ENCODE results near the gene DDC.

DDC gene

DNA sequence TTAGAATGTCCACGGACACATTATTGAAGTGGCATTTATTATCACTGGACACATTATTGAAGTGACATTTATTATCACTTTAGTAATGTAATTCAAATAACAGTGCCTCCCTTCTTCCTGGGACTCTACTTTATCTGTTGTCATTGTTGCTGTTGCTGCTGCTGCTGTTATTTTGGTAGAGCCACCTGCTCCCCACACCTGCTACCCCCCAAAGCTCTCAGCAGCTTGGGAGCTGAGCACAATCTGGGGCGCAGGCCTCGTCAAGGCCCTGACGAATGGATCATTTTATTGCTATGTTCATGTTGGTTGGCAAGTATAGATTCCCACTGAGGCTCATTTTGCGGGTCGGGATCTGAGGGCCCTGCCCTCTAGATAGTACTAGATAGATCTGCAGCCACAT lies 139.9 kb downstream of the DDC start:
- no peaks in the 10 kb centered on the region for H3K36me3 ChIP-seq (ENCODE audit: insufficient read depth, low read length)
- no peak overlapping the region for H3K4me3 ChIP-seq (ENCODE audit: low read length)
- H3K9me3 ChIP-seq (ENCODE audit: low read length) = no peaks in the 10 kb centered on the region
- no peak overlapping the region for H2AFZ ChIP-seq (ENCODE audit: low read depth, low read length)
- H3K4me1 ChIP-seq (ENCODE audit: insufficient read depth, low read length) = no peaks in the 10 kb centered on the region
- no peaks in the 10 kb centered on the region for H3K27me3 ChIP-seq (ENCODE audit: insufficient read depth, low read length)

DNA sequence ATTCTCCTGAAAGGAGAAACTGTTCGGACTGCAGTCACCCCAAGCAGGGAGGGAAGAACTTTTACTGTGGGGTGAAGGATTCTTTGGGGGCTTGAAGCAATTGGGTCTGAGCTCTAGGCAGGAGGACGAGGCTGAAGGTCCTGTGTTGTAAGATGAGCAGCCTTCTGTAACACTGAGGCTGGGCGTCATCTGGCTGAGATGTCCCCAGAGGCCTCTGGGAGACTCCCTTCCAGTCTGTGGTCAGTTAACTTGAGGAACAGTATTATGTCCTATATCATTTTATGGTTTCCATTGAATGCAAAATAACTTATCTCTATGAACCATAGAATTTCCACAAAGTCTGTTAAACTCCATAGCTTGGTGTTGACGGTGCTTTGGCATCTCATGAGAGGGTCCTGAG lies 141.3 kb downstream of the DDC start:
- Histone ChIP-seq H3K9me3 (ENCODE audit: low read length) (no peaks in the 10 kb centered on the region), H3K27me3 (ENCODE audit: insufficient read depth, low read length) (no peaks in the 10 kb centered on the region), H3K36me3 (ENCODE audit: insufficient read depth, low read length) (no peaks in the 10 kb centered on the region), H3K4me3 (ENCODE audit: low read length) (no peak overlapping the region), H2AFZ (ENCODE audit: low read depth, low read length) (no peak overlapping the region), H3K4me1 (ENCODE audit: insufficient read depth, low read length) (no peaks in the 10 kb centered on the region)

DNA sequence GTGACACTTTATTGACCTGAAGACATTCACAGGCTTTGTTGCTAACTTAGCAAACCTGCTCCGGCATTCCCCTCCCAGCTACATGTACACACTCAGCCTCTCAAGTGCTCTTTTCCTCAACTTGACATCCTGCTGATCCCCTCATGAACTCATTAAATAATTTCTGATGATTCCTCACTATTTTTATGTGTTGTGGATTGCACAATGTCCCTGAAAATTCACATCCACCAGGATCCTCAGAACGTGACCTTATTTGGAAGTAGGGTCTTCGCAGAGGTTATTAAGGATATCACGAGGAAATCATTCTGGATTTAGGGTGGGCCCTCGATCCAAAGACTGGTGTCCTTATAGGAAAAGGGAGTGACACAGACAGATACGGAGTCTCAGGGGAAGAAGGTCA lies 142.3 kb downstream of the DDC start:
- Histone ChIP-seq H2AFZ (ENCODE audit: low read depth, low read length) (no peak overlapping the region), H3K27me3 (ENCODE audit: insufficient read depth, low read length) (no peaks in the 10 kb centered on the region), H3K9me3 (ENCODE audit: low read length) (no peaks in the 10 kb centered on the region), H3K4me3 (ENCODE audit: low read length) (no peak overlapping the region), H3K4me1 (ENCODE audit: insufficient read depth, low read length) (no peaks in the 10 kb centered on the region), H3K36me3 (ENCODE audit: insufficient read depth, low read length) (no peaks in the 10 kb centered on the region)

DNA sequence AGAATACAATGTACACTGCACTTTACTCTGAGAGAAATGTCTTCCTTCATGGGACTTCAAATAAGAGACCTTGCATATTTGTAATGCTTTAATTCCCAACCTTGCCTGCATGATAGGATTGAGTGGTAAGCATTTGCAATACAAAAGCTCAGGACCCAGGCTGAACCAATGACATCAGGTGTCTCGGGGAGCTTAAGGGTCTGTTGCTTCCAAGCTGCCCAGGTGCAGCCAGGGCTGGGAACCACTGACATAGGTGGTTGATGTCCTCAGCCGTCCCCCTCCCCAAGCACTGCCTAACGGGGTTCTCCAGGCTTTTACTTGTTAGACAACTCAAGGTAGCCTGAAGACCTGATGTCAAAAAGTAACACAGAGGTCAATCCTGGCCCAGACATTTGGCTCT lies 144.2 kb downstream of the DDC start:
- H3K4me1 ChIP-seq (ENCODE audit: insufficient read depth, low read length) = no peaks in the 10 kb centered on the region
- no peaks in the 10 kb centered on the region for H3K9me3 ChIP-seq (ENCODE audit: low read length)
- no peak overlapping the region for H2AFZ ChIP-seq (ENCODE audit: low read depth, low read length)
- no peaks in the 10 kb centered on the region for H3K36me3 ChIP-seq (ENCODE audit: insufficient read depth, low read length)
- H3K27me3 ChIP-seq (ENCODE audit: insufficient read depth, low read length) = no peaks in the 10 kb centered on the region
- H3K4me3 ChIP-seq (ENCODE audit: low read length) = no peak overlapping the region

DNA sequence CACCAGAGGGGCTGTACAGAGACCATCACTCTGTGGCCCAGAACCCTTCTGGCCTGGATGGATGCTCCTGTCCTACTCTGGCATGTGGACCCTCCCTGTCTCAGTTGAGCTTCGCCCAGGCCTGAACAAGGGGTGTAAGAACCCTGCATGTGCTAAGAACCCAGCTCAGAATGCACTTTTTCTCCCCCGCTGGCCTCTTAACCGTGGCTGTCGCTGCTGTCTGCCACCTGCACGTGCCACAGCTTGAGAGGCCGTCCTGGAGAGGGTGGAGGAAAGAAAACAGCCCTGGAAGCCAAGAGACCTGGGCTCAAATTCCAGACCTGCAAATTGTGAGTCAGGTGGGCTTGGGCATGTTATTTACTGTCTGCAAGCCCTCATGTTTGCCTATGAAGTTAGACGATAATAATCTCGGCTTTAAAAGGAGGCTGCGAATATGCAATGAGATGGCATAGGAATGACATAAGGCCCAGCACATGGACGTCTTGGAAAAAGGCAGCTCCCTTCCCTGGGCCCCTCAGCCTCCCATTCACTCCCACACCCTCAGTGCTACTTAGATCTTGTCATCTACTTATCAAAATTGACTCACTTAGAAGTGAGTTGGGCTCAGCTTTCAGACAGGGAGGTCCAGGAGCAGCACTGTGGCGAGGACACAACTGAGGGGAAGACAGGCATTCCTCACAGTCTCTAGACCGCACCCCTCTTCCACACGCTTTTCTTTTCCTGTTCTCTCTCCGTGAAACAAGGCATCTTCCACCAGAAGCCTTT lies 146.5 kb downstream of the DDC start:
- no peaks in the 10 kb centered on the region for H3K27me3 ChIP-seq (ENCODE audit: insufficient read depth, low read length)
- H2AFZ ChIP-seq (ENCODE audit: low read depth, low read length) = no peak overlapping the region
- no peaks in the 10 kb centered on the region for H3K4me1 ChIP-seq (ENCODE audit: insufficient read depth, low read length)
- no peaks in the 10 kb centered on the region for H3K36me3 ChIP-seq (ENCODE audit: insufficient read depth, low read length)
- no peaks in the 10 kb centered on the region for H3K9me3 ChIP-seq (ENCODE audit: low read length)
- no peak overlapping the region for H3K4me3 ChIP-seq (ENCODE audit: low read length)

DNA sequence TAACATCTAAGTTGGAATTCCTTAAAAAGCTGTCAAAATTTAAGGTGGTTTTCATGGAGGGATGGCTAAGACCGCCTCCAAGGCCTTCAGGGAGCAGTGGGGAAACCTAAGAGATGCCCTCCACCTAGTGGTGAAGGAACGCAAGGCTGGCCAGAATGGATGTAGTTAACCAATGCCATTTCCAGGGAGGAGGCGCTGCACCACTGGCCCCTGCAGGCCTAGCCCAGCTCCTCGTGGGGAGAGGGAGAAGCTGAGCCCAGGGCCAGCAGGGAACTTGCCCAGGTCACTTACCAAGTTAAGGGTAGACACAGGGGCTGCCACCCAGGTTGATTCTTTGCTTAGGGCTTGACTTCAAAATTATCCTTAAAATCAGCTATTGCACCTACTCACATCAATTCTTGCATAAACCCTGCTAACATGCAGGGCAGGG lies 147.1 kb downstream of the DDC start:
- Histone ChIP-seq H3K4me1 (ENCODE audit: insufficient read depth, low read length) (no peaks in the 10 kb centered on the region), H2AFZ (ENCODE audit: low read depth, low read length) (no peak overlapping the region), H3K36me3 (ENCODE audit: insufficient read depth, low read length) (no peaks in the 10 kb centered on the region), H3K27me3 (ENCODE audit: insufficient read depth, low read length) (no peaks in the 10 kb centered on the region), H3K9me3 (ENCODE audit: low read length) (no peaks in the 10 kb centered on the region), H3K4me3 (ENCODE audit: low read length) (no peak overlapping the region)

DNA sequence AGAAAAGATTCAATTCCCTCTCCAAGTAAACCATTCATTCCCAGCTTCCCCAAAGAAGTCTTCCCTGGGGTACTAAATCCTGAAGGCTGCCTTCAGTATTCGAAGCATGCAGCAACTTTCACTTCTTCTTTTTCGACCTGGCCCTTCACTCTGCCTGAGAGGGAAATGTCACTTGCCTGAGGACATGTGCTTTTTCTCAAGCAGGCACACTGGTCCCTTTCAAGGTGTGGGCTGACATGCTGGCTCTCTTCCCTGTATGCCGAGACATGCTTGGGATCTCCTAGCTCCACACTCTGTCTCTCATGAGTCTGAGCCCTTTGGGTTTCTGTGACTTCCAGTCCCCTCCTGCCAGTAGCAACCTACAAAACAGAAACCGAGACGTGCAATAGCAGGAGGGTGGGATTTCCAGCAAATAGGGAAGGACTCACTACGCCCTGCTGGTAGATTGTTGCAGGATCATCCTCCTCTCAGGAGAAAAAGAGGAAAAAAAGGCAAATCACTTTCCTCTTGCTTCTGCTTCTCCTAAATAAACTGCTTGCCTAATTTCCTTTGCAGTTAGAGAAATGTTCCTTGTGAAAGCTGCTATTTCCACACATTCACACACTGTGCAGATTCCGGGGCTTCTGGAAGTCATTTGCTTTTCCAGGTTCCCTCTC lies 148.6 kb downstream of the DDC start:
- Histone ChIP-seq H3K4me1 (ENCODE audit: insufficient read depth, low read length) (no peaks in the 10 kb centered on the region), H3K9me3 (ENCODE audit: low read length) (no peaks in the 10 kb centered on the region), H3K27me3 (ENCODE audit: insufficient read depth, low read length) (no peaks in the 10 kb centered on the region), H3K36me3 (ENCODE audit: insufficient read depth, low read length) (no peaks in the 10 kb centered on the region), H3K4me3 (ENCODE audit: low read length) (no peak overlapping the region), H2AFZ (ENCODE audit: low read depth, low read length) (no peak overlapping the region)

DNA sequence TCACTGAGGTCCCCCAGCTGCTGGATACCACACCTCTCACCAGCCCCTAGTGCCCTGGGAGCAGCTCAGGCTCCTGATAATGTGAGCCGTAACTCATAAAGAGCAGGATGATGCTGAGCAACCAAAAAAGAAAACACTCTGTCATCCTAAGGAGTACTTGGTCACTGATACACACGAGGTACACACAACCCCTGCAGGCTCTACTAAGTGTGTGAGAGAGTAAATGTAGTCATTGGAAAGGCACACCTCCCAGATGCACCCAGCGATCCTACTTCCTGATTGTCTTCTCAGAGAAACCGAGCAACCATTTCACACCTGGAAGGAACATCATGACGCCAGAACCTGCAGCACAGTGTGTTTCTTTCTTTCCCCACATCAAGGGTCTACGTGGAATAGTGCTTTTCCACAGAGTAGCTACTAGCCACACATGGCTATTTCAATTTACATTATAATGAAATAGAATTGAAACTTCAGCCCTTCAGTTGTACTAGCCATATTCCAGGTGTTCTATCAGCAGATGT lies 149.3 kb downstream of the DDC start:
- no peak overlapping the region for H3K4me3 ChIP-seq (ENCODE audit: low read length)
- H2AFZ ChIP-seq (ENCODE audit: low read depth, low read length) = no peak overlapping the region
- no peaks in the 10 kb centered on the region for H3K36me3 ChIP-seq (ENCODE audit: insufficient read depth, low read length)
- H3K9me3 ChIP-seq (ENCODE audit: low read length) = no peaks in the 10 kb centered on the region
- H3K4me1 ChIP-seq (ENCODE audit: insufficient read depth, low read length) = no peaks in the 10 kb centered on the region
- H3K27me3 ChIP-seq (ENCODE audit: insufficient read depth, low read length) = no peaks in the 10 kb centered on the region

DNA sequence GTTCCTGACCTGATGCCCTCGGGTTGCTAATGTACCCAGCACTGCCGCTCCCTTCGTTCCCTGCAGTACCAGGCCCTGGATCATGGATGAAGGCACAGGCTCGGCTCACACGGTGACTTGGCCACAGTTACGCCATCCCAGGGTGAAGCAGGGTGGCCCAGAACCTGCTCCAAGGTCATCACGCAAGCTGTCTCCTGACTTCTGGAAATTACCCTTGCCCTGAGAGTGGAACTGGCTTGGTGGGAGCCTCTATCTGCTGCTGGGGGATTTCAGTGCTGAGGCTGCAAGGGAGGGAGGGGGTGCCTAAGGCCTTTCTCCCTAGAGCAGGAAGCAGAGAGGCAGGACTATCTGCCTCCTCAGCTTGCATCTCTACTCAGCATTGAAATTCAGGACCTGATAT lies 151.6 kb downstream of the DDC start:
- no peaks in the 10 kb centered on the region for H3K9me3 ChIP-seq (ENCODE audit: low read length)
- no peaks in the 10 kb centered on the region for H3K36me3 ChIP-seq (ENCODE audit: insufficient read depth, low read length)
- no peaks in the 10 kb centered on the region for H3K27me3 ChIP-seq (ENCODE audit: insufficient read depth, low read length)
- H3K4me1 ChIP-seq (ENCODE audit: insufficient read depth, low read length) = no peaks in the 10 kb centered on the region
- H2AFZ ChIP-seq (ENCODE audit: low read depth, low read length) = no peak overlapping the region
- H3K4me3 ChIP-seq (ENCODE audit: low read length) = no peak overlapping the region

DNA sequence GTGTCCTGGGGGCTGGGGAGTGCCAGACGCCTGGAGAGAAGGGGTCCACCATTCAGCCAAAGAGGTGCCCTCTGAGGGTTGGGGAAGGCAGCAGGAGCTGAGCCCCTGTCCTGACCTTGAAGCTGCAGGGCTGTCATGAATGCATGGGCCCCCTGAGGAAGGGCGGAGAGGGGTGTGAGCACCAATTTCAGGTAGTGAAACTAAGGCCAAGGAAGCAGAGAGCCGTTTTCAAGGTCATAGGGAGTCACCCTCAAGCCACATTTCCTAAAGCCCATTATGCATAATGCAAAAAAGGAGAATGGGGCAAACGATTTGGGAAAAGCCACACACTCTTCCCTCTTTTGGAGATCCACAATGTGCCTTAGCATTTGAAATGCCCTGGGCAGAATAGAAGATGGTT lies 152.2 kb downstream of the DDC start:
- Histone ChIP-seq H3K9me3 (ENCODE audit: low read length) (no peaks in the 10 kb centered on the region), H3K36me3 (ENCODE audit: insufficient read depth, low read length) (no peaks in the 10 kb centered on the region), H3K4me3 (ENCODE audit: low read length) (no peak overlapping the region), H3K4me1 (ENCODE audit: insufficient read depth, low read length) (no peaks in the 10 kb centered on the region), H2AFZ (ENCODE audit: low read depth, low read length) (no peak overlapping the region), H3K27me3 (ENCODE audit: insufficient read depth, low read length) (no peaks in the 10 kb centered on the region)

DNA sequence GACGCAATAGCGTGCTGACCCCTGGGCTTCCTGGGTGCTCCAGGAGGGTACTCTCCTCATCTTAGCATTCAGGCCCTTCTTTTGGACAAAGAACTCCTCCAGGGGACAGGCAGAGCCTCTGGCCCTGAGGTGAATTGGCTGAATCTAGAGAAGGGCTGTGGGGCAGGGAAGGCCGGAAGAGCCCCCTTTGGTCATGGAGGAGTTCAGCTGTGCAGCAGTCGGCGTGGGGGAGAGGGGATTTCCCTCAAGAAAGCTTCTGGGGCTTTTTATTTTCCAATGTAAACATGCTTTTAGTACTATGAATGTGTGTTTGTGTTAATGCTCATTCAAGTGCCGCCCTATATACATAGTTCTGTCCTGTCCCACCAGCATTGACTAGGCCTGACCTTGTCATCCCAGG lies 153.9 kb downstream of the DDC start:
- Histone ChIP-seq H3K36me3 (ENCODE audit: insufficient read depth, low read length) (no peaks in the 10 kb centered on the region), H3K4me3 (ENCODE audit: low read length) (no peak overlapping the region), H3K9me3 (ENCODE audit: low read length) (no peaks in the 10 kb centered on the region), H3K27me3 (ENCODE audit: insufficient read depth, low read length) (no peaks in the 10 kb centered on the region), H2AFZ (ENCODE audit: low read depth, low read length) (no peak overlapping the region), H3K4me1 (ENCODE audit: insufficient read depth, low read length) (no peaks in the 10 kb centered on the region)

DNA sequence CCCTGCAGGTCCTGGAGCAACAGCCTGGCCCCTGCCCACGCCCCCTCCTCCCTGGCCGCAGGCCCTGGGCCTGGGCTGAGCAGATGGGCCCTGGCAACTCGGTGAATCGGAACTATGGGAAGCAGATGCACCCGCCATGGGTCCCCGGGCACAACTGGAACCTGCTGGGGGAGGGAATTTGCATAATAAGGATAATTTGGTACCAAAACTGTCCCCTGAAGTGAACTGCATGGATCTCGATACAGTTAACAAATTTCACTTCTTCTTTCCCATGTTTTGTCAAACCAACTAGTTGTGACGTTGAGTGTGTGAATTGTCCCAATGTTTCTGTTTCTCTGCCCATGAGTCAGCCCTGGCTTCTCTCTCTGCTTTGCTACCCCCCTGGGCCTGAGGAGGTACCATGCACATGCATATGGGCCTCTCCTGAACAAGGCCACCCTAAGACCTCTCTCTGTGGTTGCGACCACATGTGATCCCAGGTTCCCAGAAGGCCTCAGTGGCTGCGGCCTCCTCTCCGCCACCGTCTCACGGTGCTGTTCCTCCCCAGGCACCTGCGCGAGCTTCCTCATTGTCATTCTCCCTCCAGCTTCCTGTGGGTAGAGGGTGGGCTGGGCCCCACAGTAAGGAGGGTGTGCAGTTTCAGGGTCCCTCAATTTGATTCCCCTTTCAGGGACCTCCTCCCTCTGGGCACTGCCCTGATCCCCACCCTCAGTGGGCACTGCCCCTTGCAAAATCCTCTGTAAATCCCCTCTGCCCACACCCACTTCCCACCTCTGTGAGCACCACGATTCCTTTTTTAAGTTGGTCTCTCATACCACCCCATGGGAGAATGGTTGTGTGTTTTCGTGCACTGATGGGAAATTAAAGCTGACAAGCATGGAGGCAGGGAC lies 155.1 kb downstream of the DDC start:
- Histone ChIP-seq H3K27me3 (ENCODE audit: insufficient read depth, low read length) (no peaks in the 10 kb centered on the region), H3K4me1 (ENCODE audit: insufficient read depth, low read length) (no peaks in the 10 kb centered on the region), H3K4me3 (ENCODE audit: low read length) (no peak overlapping the region), H3K9me3 (ENCODE audit: low read length) (no peaks in the 10 kb centered on the region), H3K36me3 (ENCODE audit: insufficient read depth, low read length) (no peaks in the 10 kb centered on the region), H2AFZ (ENCODE audit: low read depth, low read length) (no peak overlapping the region)

Measured in neuron (in vitro differentiated cells).